K562 (cell line): Measurements from ENCODE around the gene SEC23A. TPM values are rescaled to one million over a fixed set of nuclear protein-coding genes. Genes with fewer than 3 reads are reported as not detected.

Experiments used
- ATAC-seq: fragments of 200-7000 bp; cut with Tn5 transposase; 3 replicates; pipeline ENCODE4 v1.9.1; 2020; ENCODE audit warnings: moderate library complexity
- BruUV-seq: library from RNA; stranded (reverse); fragments of 400-500 nt; replicated peaks from 2 replicates; lab custom pipeline; 2021; lab: Mats Ljungman, UMichigan
- CTCF ChIA-PET: fragments of 300-600 bp; formaldehyde crosslinking; extraction: SDS; loops from one replicate; lab custom pipeline; 2021; ENCODE audit warnings: low intra/inter-chr PET ratio; lab: Yijun Ruan, JAX
- POLR2A ChIA-PET: fragments of 300-600, 350-650 bp; sonication (Branson Sonifier 250); formaldehyde crosslinking; extraction: SDS; loops from one replicate; lab custom pipeline; 2021; ENCODE audit warnings: antibody characterized with exemption, inconsistent platforms; lab: Yijun Ruan, JAX
- DNase-seq, 4 experiments: peaks; one replicate each; pipeline versions ENCODE4 v3.0.0 to v3.0.0-alpha.2; 2011 to 2018; ENCODE audit warnings: low spot score in 3 of 4, mixed read lengths in 3 of 4; ENCODE audit errors: extremely low read depth in 1 of 4
- FAIRE-seq: peaks from 2 replicates; lab custom pipeline; 2011; peaks lifted over from hg19 to GRCh38; lab: Jason Lieb, UNC
- H2AFZ ChIP-seq: 2 replicates; pipeline ENCODE4 v1.6.0; 2011; ENCODE audit warnings: low read depth, low read length, control low read depth, inconsistent platforms
- H3K27ac ChIP-seq: fragments of 200-600 bp; 3 replicates; pipeline ENCODE4 v1.8.0; 2011; ENCODE audit warnings: low read depth, mild to moderate bottlenecking, control low read depth, inconsistent platforms, low read length, moderate library complexity, mixed read lengths; ENCODE audit errors: extremely low read depth
- H3K27me3 ChIP-seq, 2 experiments: fragments of 300-600 bp in 1 of 2; 2 replicates in 1 of 2; 3 replicates in 1 of 2; pipeline versions ENCODE4 v1.6.0 to v1.8.0; 2011; ENCODE audit warnings: inconsistent platforms in 2 of 2, low read length in 2 of 2, mild to moderate bottlenecking in 1 of 2, mixed read lengths in 1 of 2, moderate library complexity in 1 of 2; ENCODE audit not compliant: control insufficient read depth in 2 of 2, insufficient read depth in 2 of 2
- H3K36me3 ChIP-seq: fragments of 300-600 bp; 3 replicates; pipeline ENCODE4 v1.8.0; 2011; ENCODE audit warnings: mild to moderate bottlenecking, low read length, inconsistent platforms; ENCODE audit not compliant: control insufficient read depth, insufficient read depth
- H3K4me1 ChIP-seq, 2 experiments: fragments of 200-600 bp in 1 of 2; replicated peaks in 1 of 2; 2 replicates in 1 of 2; 3 replicates in 1 of 2; pipeline versions ENCODE4 v1.5.1 to v1.8.0; 2011; ENCODE audit warnings: inconsistent platforms in 2 of 2, low read length in 2 of 2, mild to moderate bottlenecking in 1 of 2, mixed read lengths in 1 of 2, moderate library complexity in 1 of 2; ENCODE audit not compliant: control insufficient read depth in 2 of 2, insufficient read depth in 2 of 2
- H3K4me2 ChIP-seq: 2 replicates; pipeline ENCODE4 v1.6.1; 2011; ENCODE audit warnings: low read length, control low read depth, inconsistent platforms, mixed read lengths; ENCODE audit not compliant: insufficient read depth
- H3K4me3 ChIP-seq: fragments of 200-600 bp; sonication (generic), shearing (Covaris generic); 2 replicates; pipeline ENCODE4 v1.5.1; 2016; ENCODE audit warnings: control low read depth, inconsistent platforms
- H3K79me2 ChIP-seq: fragments of 200-600 bp; 3 replicates; pipeline ENCODE4 v1.8.0; 2011; ENCODE audit warnings: low read length, inconsistent platforms; ENCODE audit not compliant: control insufficient read depth, insufficient read depth
- H3K9ac ChIP-seq, 2 experiments: 2 replicates each; pipeline versions ENCODE4 v1.6.0 to v1.6.1; 2011; ENCODE audit warnings: low read depth in 2 of 2, low read length in 2 of 2, control low read depth in 1 of 2, inconsistent platforms in 1 of 2, mild to moderate bottlenecking in 1 of 2, mixed read lengths in 1 of 2; ENCODE audit not compliant: insufficient read depth in 1 of 2
- H3K9me1 ChIP-seq: one replicate; pipeline ENCODE4 v1.6.0; 2011; ENCODE audit warnings: inconsistent platforms, mild to moderate bottlenecking, low read length, moderate library complexity; ENCODE audit not compliant: control insufficient read depth, insufficient read depth
- H3K9me3 ChIP-seq: replicated peaks from 2 replicates; pipeline ENCODE4 v1.5.1; 2011; ENCODE audit warnings: low read depth, low read length, inconsistent platforms; ENCODE audit not compliant: control insufficient read depth, insufficient read depth
- H4K20me1 ChIP-seq: replicated peaks from 2 replicates; pipeline ENCODE4 v1.6.1; 2011; ENCODE audit warnings: low read length, inconsistent platforms, mixed read lengths; ENCODE audit not compliant: control insufficient read depth, insufficient read depth
- HIVEP1 ChIP-seq: fragments of 250-450 bp; sonication (Bioruptor Pico); IDR thresholded peaks from 2 replicates; pipeline ENCODE4 v1.4.0; 2020; ENCODE audit warnings: mild to moderate bottlenecking
- RFX5 ChIP-seq: IDR thresholded peaks from 2 replicates; pipeline ENCODE4 v1.6.1; 2011; ENCODE audit warnings: low read depth, mild to moderate bottlenecking, improper control_type of control experiment, low read length
- SAFB ChIP-seq: fragments of 200-400 bp; formaldehyde crosslinking; IDR thresholded peaks from 2 replicates; pipeline ENCODE4 v1.6.1; 2017; ENCODE audit warnings: low read depth, low read length, borderline replicate concordance
- STAT5A ChIP-seq: IDR thresholded peaks from 2 replicates; pipeline ENCODE4 v1.6.1; 2012; ENCODE audit warnings: low read length, inconsistent platforms, borderline replicate concordance
- ZSCAN32 ChIP-seq: fragments of 450-650 bp; formaldehyde crosslinking; IDR thresholded peaks from 2 replicates; pipeline ENCODE4 v1.4.0; 2020; ENCODE audit warnings: mild to moderate bottlenecking, moderate library complexity
- WGBS: fragments of 100-300 bp; shearing (Covaris generic); methylation state at CpG from one replicate; pipeline ENCODE4 v1.1.6; 2016; ENCODE audit warnings: low coverage, mixed read lengths; ENCODE audit not compliant: insufficient coverage; ENCODE audit errors: missing lambda C conversion rate; 5-methylcytosine and 5-hydroxymethylcytosine counted together
- in situ Hi-C: fragments of 300-500 bp; cut with MboI; formaldehyde crosslinking; loops from 4 replicates; pipeline ENCODE4 v1.15.0; 2018; ENCODE audit warnings: inconsistent platforms, mixed read lengths
- intact Hi-C: fragments of 100-400 bp; cut with micrococcal nuclease; formaldehyde crosslinking; loops from 2 replicates; pipeline ENCODE4 v1.14.2; 2022
- polyA plus RNA-seq, 8 experiments: library from polyadenylated mRNA; depleted of rRNA in 4 of 8; stranded (reverse) in 5 of 8; unstranded in 3 of 8; fragments of >200 nt; fragmentation: Nextera tagmentation in 2 of 8; fragmentation: Illumina TruSeq in 1 of 8; extraction: Ambion mirVana in 2 of 8; extraction: Trizol in 1 of 8; gene quantifications; 2 replicates each; pipeline versions ENCODE4 v1.2.1 to v1.2.3, GENCODE V29; 2011 to 2014; ENCODE audit warnings: inconsistent platforms in 1 of 8, missing spikeins in 1 of 8
- total RNA-seq, 7 experiments: library from RNA; depleted of rRNA in 6 of 7; stranded (reverse); fragments of >200 nt in 6 of 7; fragmentation: Illumina TruSeq in 2 of 7; extraction: Trizol in 2 of 7; gene quantifications; 2 replicates each; pipeline versions ENCODE4 v1.2.1 to v1.2.3, GENCODE V29; 2011 to 2021; ENCODE audit warnings: low replicate concordance in 1 of 7
- TF ChIP-seq, protein P1 (sequence below), 2 experiments: fragments of 450-650 bp in 1 of 2; sonication (generic) in 1 of 2; formaldehyde crosslinking; conservative IDR thresholded peaks; 2 replicates each; pipeline versions ENCODE4 v1.4.0 to v1.8.1; 2020 to 2022; ENCODE audit warnings: mild to moderate bottlenecking in 1 of 2, missing genetic modification reagents in 1 of 2
- TF ChIP-seq, protein P2 (sequence below): sonication (generic); formaldehyde crosslinking; IDR thresholded peaks from 2 replicates; pipeline ENCODE4 v1.8.0; 2022; ENCODE audit warnings: mild to moderate bottlenecking, missing genetic modification reagents
- TF ChIP-seq, protein P3 (sequence below): fragments of 450-650 bp; formaldehyde crosslinking; IDR thresholded peaks from 2 replicates; pipeline ENCODE4 v1.4.0; 2022; ENCODE audit warnings: missing genetic modification characterization
- TF ChIP-seq, protein P4 (sequence below): sonication (generic); formaldehyde crosslinking; IDR thresholded peaks from 2 replicates; pipeline ENCODE4 v1.8.1; 2022; ENCODE audit warnings: missing genetic modification reagents
- TF ChIP-seq, protein P5 (sequence below), 3 experiments: fragments of 200-800 bp in 1 of 3; fragments of 250-450 bp in 1 of 3; fragments of 450-650 bp in 1 of 3; sonication (Bioruptor Pico) in 1 of 3; sonication (Bioruptor generic) in 1 of 3; formaldehyde crosslinking in 1 of 3; IDR thresholded peaks; 2 replicates each; pipeline versions ENCODE4 v1.6.1 to v1.8.0; 2016 to 2022; ENCODE audit warnings: mild to moderate bottlenecking in 2 of 3, missing genetic modification characterization in 2 of 3, missing compliant biosample characterization in 1 of 3, moderate library complexity in 1 of 3
- TF ChIP-seq, protein P6 (sequence below), 2 experiments: fragments of 200-800 bp in 1 of 2; sonication (Bioruptor generic) in 1 of 2; sonication (generic) in 1 of 2; formaldehyde crosslinking in 1 of 2; IDR thresholded peaks in 1 of 2; conservative IDR thresholded peaks in 1 of 2; 2 replicates each; pipeline versions ENCODE4 v1.5.0 to v1.6.1; 2016 to 2020; ENCODE audit warnings: missing compliant biosample characterization in 1 of 2, missing genetic modification characterization in 1 of 2, missing genetic modification reagents in 1 of 2

Gene SEC23A
- total and polyA plus RNA-seq, 9 of the 15 experiments (the other 6 are each of a cell fraction or from before 2014, with no cell fraction given), result 5.5 to 47.0 (median 14.5) TPM

DNA sequence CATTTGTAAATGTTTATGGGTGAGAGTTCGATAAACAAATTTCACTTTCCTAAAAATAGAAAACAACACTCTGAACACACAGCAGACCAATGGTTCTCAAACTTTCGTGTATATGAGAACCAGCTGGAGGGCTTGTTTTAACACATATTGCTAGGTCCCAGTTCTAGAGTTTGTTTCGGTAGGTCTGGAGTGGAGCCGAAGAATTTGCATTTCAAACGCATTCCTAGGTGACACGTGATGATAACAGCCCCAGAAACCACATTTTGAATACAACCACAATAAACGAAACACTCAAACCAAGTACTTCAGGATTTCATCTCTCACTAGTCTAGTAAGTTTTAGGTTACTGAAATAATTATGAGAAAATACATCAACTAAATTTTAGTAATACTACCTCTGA is 17.1 kb downstream of the SEC23A start:
- no peaks in the 10 kb centered on the region for H3K9me1 ChIP-seq
- no peaks in the 10 kb centered on the region for H3K4me1 ChIP-seq
- no peaks in the 10 kb centered on the region for H3K27me3 ChIP-seq
- in situ Hi-C loops (no loop called here), intact Hi-C loops (no loop called here)
- POLR2A ChIA-PET, result no interaction called here
- peaks cover 20% of the 10 kb centered on the region; the same call in 2 of the 3 replicates for H3K36me3 ChIP-seq
- no peak overlapping the region for H3K27ac ChIP-seq
- FAIRE-seq (no peak), ATAC-seq (no peak), DNase-seq (no peak)
- H2AFZ ChIP-seq, result no peak overlapping the region
- H3K4me3 ChIP-seq, result no peak overlapping the region
- WGBS, result 81% methylated on average over 7 of the region's 7 CpGs
- H3K4me2 ChIP-seq, result no peak overlapping the region
- H3K9me3 ChIP-seq, result no peaks in the 10 kb centered on the region
- no peaks in the 10 kb centered on the region for H3K79me2 ChIP-seq
- H3K9ac ChIP-seq, result no peak overlapping the region
- BruUV-seq, result no TSS peak
- CTCF ChIA-PET, result no interaction called here
- no peaks in the 10 kb centered on the region for H4K20me1 ChIP-seq
- TF ChIP-seq, protein P1, sequence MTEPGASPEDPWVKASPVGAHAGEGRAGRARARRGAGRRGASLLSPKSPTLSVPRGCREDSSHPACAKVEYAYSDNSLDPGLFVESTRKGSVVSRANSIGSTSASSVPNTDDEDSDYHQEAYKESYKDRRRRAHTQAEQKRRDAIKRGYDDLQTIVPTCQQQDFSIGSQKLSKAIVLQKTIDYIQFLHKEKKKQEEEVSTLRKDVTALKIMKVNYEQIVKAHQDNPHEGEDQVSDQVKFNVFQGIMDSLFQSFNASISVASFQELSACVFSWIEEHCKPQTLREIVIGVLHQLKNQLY (CRISPR knock-in tag; conservative IDR thresholded peaks at IDR 0.05), result no peak
- TF ChIP-seq, protein P2, sequence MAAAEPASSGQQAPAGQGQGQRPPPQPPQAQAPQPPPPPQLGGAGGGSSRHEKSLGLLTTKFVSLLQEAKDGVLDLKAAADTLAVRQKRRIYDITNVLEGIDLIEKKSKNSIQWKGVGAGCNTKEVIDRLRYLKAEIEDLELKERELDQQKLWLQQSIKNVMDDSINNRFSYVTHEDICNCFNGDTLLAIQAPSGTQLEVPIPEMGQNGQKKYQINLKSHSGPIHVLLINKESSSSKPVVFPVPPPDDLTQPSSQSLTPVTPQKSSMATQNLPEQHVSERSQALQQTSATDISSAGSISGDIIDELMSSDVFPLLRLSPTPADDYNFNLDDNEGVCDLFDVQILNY (CRISPR knock-in tag), result no peak
- TF ChIP-seq, protein P3, sequence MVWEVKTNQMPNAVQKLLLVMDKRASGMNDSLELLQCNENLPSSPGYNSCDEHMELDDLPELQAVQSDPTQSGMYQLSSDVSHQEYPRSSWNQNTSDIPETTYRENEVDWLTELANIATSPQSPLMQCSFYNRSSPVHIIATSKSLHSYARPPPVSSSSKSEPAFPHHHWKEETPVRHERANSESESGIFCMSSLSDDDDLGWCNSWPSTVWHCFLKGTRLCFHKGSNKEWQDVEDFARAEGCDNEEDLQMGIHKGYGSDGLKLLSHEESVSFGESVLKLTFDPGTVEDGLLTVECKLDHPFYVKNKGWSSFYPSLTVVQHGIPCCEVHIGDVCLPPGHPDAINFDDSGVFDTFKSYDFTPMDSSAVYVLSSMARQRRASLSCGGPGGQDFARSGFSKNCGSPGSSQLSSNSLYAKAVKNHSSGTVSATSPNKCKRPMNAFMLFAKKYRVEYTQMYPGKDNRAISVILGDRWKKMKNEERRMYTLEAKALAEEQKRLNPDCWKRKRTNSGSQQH (CRISPR knock-in tag), result no peak
- TF ChIP-seq ZSCAN32 (CRISPR knock-in tag) (no peak), RFX5 (no peak), HIVEP1 (CRISPR knock-in tag) (no peak), SAFB (no peak), STAT5A (no peak)
- TF ChIP-seq, protein P4, sequence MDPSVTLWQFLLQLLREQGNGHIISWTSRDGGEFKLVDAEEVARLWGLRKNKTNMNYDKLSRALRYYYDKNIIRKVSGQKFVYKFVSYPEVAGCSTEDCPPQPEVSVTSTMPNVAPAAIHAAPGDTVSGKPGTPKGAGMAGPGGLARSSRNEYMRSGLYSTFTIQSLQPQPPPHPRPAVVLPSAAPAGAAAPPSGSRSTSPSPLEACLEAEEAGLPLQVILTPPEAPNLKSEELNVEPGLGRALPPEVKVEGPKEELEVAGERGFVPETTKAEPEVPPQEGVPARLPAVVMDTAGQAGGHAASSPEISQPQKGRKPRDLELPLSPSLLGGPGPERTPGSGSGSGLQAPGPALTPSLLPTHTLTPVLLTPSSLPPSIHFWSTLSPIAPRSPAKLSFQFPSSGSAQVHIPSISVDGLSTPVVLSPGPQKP, result no peak
- TF ChIP-seq, protein P5, sequence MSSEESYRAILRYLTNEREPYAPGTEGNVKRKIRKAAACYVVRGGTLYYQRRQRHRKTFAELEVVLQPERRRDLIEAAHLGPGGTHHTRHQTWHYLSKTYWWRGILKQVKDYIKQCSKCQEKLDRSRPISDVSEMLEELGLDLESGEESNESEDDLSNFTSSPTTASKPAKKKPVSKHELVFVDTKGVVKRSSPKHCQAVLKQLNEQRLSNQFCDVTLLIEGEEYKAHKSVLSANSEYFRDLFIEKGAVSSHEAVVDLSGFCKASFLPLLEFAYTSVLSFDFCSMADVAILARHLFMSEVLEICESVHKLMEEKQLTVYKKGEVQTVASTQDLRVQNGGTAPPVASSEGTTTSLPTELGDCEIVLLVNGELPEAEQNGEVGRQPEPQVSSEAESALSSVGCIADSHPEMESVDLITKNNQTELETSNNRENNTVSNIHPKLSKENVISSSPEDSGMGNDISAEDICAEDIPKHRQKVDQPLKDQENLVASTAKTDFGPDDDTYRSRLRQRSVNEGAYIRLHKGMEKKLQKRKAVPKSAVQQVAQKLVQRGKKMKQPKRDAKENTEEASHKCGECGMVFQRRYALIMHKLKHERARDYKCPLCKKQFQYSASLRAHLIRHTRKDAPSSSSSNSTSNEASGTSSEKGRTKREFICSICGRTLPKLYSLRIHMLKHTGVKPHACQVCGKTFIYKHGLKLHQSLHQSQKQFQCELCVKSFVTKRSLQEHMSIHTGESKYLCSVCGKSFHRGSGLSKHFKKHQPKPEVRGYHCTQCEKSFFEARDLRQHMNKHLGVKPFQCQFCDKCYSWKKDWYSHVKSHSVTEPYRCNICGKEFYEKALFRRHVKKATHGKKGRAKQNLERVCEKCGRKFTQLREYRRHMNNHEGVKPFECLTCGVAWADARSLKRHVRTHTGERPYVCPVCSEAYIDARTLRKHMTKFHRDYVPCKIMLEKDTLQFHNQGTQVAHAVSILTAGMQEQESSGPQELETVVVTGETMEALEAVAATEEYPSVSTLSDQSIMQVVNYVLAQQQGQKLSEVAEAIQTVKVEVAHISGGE (CRISPR knock-in tag; IDR thresholded peaks at IDR 0.05), result no peak
- TF ChIP-seq, protein P6, sequence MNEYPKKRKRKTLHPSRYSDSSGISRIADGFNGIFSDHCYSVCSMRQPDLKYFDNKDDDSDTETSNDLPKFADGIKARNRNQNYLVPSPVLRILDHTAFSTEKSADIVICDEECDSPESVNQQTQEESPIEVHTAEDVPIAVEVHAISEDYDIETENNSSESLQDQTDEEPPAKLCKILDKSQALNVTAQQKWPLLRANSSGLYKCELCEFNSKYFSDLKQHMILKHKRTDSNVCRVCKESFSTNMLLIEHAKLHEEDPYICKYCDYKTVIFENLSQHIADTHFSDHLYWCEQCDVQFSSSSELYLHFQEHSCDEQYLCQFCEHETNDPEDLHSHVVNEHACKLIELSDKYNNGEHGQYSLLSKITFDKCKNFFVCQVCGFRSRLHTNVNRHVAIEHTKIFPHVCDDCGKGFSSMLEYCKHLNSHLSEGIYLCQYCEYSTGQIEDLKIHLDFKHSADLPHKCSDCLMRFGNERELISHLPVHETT (CRISPR knock-in tag; conservative IDR thresholded peaks at IDR 0.05 in 1 of 2, IDR thresholded peaks at IDR 0.05 in 1 of 2), result no peak
